ENCODE results near the gene P2RY6. TPM values are rescaled to one million over a fixed set of nuclear protein-coding genes. Genes with fewer than 3 reads are reported as not detected.
A peak's percentile ranks its signal among the peaks of the same experiment; 100 is the strongest.

Gene P2RY6
- total RNA-seq, 1 experiment from 2014 or later, result not detected

GRCh38 chr11:73265853-73266645, 6.1 kb upstream of the P2RY6 start:
- H3K27ac ChIP-seq (ENCODE audit: insufficient read length, low read depth, low read length), result no peak overlapping the region
- peaks cover 34% of the 10 kb centered on the region for H3K27me3 Mint-ChIP-seq (ENCODE audit: low read depth)
- H3K79me1 ChIP-seq (ENCODE audit: insufficient read depth, low read depth, low read length, poor library complexity, severe bottlenecking), result no peaks in the 10 kb centered on the region

More at GRCh38 chr11:73265853-73266645, 6.1 kb upstream of the P2RY6 start:
- Histone ChIP-seq H4K20me1 (ENCODE audit: control insufficient read depth, insufficient read depth, insufficient read length) (peaks cover 2% of the 10 kb centered on the region), H3K18ac (ENCODE audit: insufficient read length, low read depth, low read length) (no peak overlapping the region), H3K56ac (ENCODE audit: insufficient read length, low read depth, low read length) (no peak overlapping the region), H3K4me2 (ENCODE audit: insufficient read depth, insufficient read length, low read length) (no peak overlapping the region), H2BK5ac (ENCODE audit: insufficient read length, low read length) (no peak overlapping the region), H3K27me3 (ENCODE audit: insufficient read depth, low read length) (peaks cover 4% of the 10 kb centered on the region), H4K91ac (ENCODE audit: insufficient read length, low read depth, low read length) (no peak overlapping the region), H2BK15ac (ENCODE audit: low read depth, low read length) (no peak overlapping the region), H3K23ac (ENCODE audit: insufficient read length, low read depth, low read length) (no peak overlapping the region), H3K4ac (ENCODE audit: low read depth, low read length) (no peak overlapping the region), H2BK120ac (ENCODE audit: low read depth, low read length, poor library complexity, severe bottlenecking) (no peak overlapping the region), H3K4me1 (ENCODE audit: insufficient read depth, low read length) (no peaks in the 10 kb centered on the region), H3K79me2 (ENCODE audit: insufficient read depth, low read length) (no peaks in the 10 kb centered on the region), H3K23me2 (ENCODE audit: insufficient read length, low read depth, low read length, poor library complexity, severe bottlenecking) (no peaks in the 10 kb centered on the region), H3K9me3 (ENCODE audit: control insufficient read depth, low read depth, low read length) (no peaks in the 10 kb centered on the region), H3K14ac (ENCODE audit: insufficient read depth, low read length) (no peak overlapping the region), H2BK12ac (ENCODE audit: insufficient read length, low read depth, low read length) (no peak overlapping the region), H4K8ac (replicated peaks; ENCODE audit: insufficient read length, low read depth, low read length) (no peak overlapping the region), H2AK5ac (ENCODE audit: insufficient read length, low read length) (no peak overlapping the region), H2AFZ (ENCODE audit: low read length) (no peak overlapping the region), H3K9ac (ENCODE audit: extremely low read depth, insufficient read length, low read length) (no peak overlapping the region), H2BK20ac (ENCODE audit: low read depth, low read length, poor library complexity, severe bottlenecking) (no peak overlapping the region), H3T11ph (ENCODE audit: low read length) (no peak overlapping the region), H4K5ac (ENCODE audit: insufficient read length, low read depth, low read length) (no peak overlapping the region)
- Mint-ChIP-seq H3K4me3 (no peak overlapping the region), H3K36me3 (ENCODE audit: insufficient read depth in 1 of 3, low read depth in 3 of 3) (no peaks in the 10 kb centered on the region), H3K27ac (no peak overlapping the region), H3K9me3 (no peaks in the 10 kb centered on the region; a peak in 1 of 5 replicates), H3K4me1 (peaks cover 11 to 25% of the 10 kb centered on the region in 2 experiments)
- no peak for TF ChIP-seq CTCF (conservative IDR thresholded peaks at IDR 0.05)
- WGBS (ENCODE audit: extremely low coverage, insufficient read length, low lambda C conversion rate), result no CpG with 5 or more reads among the region's 3 CpGs
- peak; percentile 19 for DNase-seq

Data from H9 (cell line).